ENCODE data around the gene MCCD1.

The MCCD1 gene

DNA sequence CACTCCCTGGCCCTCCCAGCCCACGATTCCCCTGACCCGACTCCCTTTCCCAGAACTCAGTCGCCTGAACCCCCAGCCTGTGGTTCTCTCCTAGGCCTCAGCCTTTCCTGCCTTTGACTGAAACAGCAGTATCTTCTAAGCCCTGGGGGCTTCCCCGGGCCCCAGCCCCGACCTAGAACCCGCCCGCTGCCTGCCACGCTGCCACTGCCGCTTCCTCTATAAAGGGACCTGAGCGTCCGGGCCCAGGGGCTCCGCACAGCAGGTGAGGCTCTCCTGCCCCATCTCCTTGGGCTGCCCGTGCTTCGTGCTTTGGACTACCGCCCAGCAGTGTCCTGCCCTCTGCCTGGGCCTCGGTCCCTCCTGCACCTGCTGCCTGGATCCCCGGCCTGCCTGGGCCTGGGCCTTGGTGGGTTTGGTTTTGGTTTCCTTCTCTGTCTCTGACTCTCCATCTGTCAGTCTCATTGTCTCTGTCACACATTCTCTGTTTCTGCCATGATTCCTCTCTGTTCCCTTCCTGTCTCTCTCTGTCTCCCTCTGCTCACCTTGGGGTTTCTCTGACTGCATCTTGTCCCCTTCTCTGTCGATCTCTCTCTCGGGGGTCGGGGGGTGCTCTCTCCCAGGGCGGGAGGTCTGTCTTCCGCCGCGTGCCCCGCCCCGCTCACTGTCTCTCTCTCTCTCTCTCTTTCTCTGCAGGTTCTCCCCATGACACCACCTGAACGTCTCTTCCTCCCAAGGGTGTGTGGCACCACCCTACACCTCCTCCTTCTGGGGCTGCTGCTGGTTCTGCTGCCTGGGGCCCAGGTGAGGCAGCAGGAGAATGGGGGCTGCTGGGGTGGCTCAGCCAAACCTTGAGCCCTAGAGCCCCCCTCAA lies 43.5 kb downstream of the MCCD1 start, which contains the start of gene LTA:
Gene LTA (plus strand): TSS at position 249 of the 871 bp plus-strand sequence. CDS start 454 bp downstream, at position 703.
- no peak within 1 kb of the TSS for H3K4ac ChIP-seq (ENCODE audit: low read depth, low read length)
- no CpG with 5 or more reads among the region's 27 CpGs for WGBS (ENCODE audit: extremely low coverage, insufficient coverage, insufficient read length)
- H2BK5ac ChIP-seq (ENCODE audit: low read depth, low read length, poor library complexity), result peak within 1 kb of the TSS; percentile 45
- peak within 1 kb of the TSS; percentile 65 for H2AK5ac ChIP-seq (ENCODE audit: low read length)
- H3K14ac ChIP-seq (ENCODE audit: low read length), result no peak within 1 kb of the TSS
- H3K9me3 ChIP-seq (ENCODE audit: insufficient read depth, low read depth, low read length), result no peaks in the 10 kb centered on the region
- no peak within 1 kb of the TSS for H2AFZ ChIP-seq (ENCODE audit: insufficient read depth, low read length, poor library complexity)
- no peak within 1 kb of the TSS for H3K9ac ChIP-seq (ENCODE audit: low read length)
- no peaks in the 10 kb centered on the region for H3K27me3 ChIP-seq (ENCODE audit: insufficient read depth, low read length)
- H3K18ac ChIP-seq (ENCODE audit: low read length), result no peak within 1 kb of the TSS
- peak within 1 kb of the TSS; percentile 82 for H4K91ac ChIP-seq (ENCODE audit: low read depth, low read length)
- H4K12ac ChIP-seq (ENCODE audit: low read depth, low read length), result no peak within 1 kb of the TSS
- H3K4me1 ChIP-seq (ENCODE audit: control insufficient read depth in 1 of 2, insufficient read depth in 2 of 2, low read length in 2 of 2), result peaks cover 41 to 42% of the 10 kb centered on the region in 2 experiments
- H2BK12ac ChIP-seq (ENCODE audit: low read length), result peak within 1 kb of the TSS; percentile 93
- H3K79me2 ChIP-seq (ENCODE audit: control insufficient read depth, insufficient read depth, low read length, poor library complexity), result no peaks in the 10 kb centered on the region
- peak within 1 kb of the TSS; percentile 25 for H2BK120ac ChIP-seq (ENCODE audit: insufficient read depth, low read length, poor library complexity)
- H3K23ac ChIP-seq (ENCODE audit: low read length), result no peak within 1 kb of the TSS
- no peak within 1 kb of the TSS for H3K27ac ChIP-seq (ENCODE audit: low read depth, low read length)
- no peak within 1 kb of the TSS for H4K8ac ChIP-seq (ENCODE audit: low read depth, low read length)
- H3K4me2 ChIP-seq (ENCODE audit: low read length), result no peak within 1 kb of the TSS
- no peak for DNase-seq
- no peaks in the 10 kb centered on the region for H3K36me3 ChIP-seq (ENCODE audit: control insufficient read depth in 1 of 2, insufficient read depth in 2 of 2, low read length in 2 of 2)
- H3K4me3 ChIP-seq (ENCODE audit: low read depth, low read length), result no peak within 1 kb of the TSS
- H3K79me1 ChIP-seq (ENCODE audit: low read length), result peaks cover 29% of the 10 kb centered on the region

DNA sequence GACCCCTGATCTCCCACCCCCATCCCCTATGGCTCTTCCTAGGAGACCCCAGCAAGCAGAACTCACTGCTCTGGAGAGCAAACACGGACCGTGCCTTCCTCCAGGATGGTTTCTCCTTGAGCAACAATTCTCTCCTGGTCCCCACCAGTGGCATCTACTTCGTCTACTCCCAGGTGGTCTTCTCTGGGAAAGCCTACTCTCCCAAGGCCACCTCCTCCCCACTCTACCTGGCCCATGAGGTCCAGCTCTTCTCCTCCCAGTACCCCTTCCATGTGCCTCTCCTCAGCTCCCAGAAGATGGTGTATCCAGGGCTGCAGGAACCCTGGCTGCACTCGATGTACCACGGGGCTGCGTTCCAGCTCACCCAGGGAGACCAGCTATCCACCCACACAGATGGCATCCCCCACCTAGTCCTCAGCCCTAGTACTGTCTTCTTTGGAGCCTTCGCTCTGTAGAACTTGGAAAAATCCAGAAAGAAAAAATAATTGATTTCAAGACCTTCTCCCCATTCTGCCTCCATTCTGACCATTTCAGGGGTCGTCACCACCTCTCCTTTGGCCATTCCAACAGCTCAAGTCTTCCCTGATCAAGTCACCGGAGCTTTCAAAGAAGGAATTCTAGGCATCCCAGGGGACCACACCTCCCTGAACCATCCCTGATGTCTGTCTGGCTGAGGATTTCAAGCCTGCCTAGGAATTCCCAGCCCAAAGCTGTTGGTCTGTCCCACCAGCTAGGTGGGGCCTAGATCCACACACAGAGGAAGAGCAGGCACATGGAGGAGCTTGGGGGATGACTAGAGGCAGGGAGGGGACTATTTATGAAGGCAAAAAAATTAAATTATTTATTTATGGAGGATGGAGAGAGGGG lies 44.7 kb downstream of the MCCD1 start:
- Histone ChIP-seq H2BK12ac (ENCODE audit: low read length) (peak overlapping the region; percentile 93), H2BK120ac (ENCODE audit: insufficient read depth, low read length, poor library complexity) (peak overlapping the region; percentile 80), H3K14ac (ENCODE audit: low read length) (peak overlapping the region; percentile 50), H4K91ac (ENCODE audit: low read depth, low read length) (peak overlapping the region; percentile 82), H3K9me3 (ENCODE audit: insufficient read depth, low read depth, low read length) (no peaks in the 10 kb centered on the region), H2BK5ac (ENCODE audit: low read depth, low read length, poor library complexity) (peak overlapping the region; percentile 45), H4K12ac (ENCODE audit: low read depth, low read length) (no peak overlapping the region), H3K79me2 (ENCODE audit: control insufficient read depth, insufficient read depth, low read length, poor library complexity) (no peaks in the 10 kb centered on the region), H3K9ac (ENCODE audit: low read length) (no peak overlapping the region), H2AFZ (ENCODE audit: insufficient read depth, low read length, poor library complexity) (no peak overlapping the region), H3K4me2 (ENCODE audit: low read length) (no peak overlapping the region), H3K4me1 (ENCODE audit: control insufficient read depth in 1 of 2, insufficient read depth in 2 of 2, low read length in 2 of 2) (peaks cover 41 to 49% of the 10 kb centered on the region in 2 experiments), H3K27ac (ENCODE audit: low read depth, low read length) (no peak overlapping the region), H3K79me1 (ENCODE audit: low read length) (peaks cover 38% of the 10 kb centered on the region), H3K18ac (ENCODE audit: low read length) (peak overlapping the region; percentile 69), H4K8ac (ENCODE audit: low read depth, low read length) (peak overlapping the region; percentile 51), H3K23ac (ENCODE audit: low read length) (no peak overlapping the region), H3K36me3 (ENCODE audit: control insufficient read depth in 1 of 2, insufficient read depth in 2 of 2, low read length in 2 of 2) (no peaks in the 10 kb centered on the region), H2AK5ac (ENCODE audit: low read length) (peak overlapping the region; percentile 96), H3K4me3 (ENCODE audit: low read depth, low read length) (no peak overlapping the region), H3K4ac (ENCODE audit: low read depth, low read length) (peak overlapping the region; percentile 19), H3K27me3 (ENCODE audit: insufficient read depth, low read length) (no peaks in the 10 kb centered on the region)
- peak in 1 of 2 donors; percentile 26 for DNase-seq
- no CpG with 5 or more reads among the region's 9 CpGs for WGBS (ENCODE audit: extremely low coverage, insufficient coverage, insufficient read length)

DNA sequence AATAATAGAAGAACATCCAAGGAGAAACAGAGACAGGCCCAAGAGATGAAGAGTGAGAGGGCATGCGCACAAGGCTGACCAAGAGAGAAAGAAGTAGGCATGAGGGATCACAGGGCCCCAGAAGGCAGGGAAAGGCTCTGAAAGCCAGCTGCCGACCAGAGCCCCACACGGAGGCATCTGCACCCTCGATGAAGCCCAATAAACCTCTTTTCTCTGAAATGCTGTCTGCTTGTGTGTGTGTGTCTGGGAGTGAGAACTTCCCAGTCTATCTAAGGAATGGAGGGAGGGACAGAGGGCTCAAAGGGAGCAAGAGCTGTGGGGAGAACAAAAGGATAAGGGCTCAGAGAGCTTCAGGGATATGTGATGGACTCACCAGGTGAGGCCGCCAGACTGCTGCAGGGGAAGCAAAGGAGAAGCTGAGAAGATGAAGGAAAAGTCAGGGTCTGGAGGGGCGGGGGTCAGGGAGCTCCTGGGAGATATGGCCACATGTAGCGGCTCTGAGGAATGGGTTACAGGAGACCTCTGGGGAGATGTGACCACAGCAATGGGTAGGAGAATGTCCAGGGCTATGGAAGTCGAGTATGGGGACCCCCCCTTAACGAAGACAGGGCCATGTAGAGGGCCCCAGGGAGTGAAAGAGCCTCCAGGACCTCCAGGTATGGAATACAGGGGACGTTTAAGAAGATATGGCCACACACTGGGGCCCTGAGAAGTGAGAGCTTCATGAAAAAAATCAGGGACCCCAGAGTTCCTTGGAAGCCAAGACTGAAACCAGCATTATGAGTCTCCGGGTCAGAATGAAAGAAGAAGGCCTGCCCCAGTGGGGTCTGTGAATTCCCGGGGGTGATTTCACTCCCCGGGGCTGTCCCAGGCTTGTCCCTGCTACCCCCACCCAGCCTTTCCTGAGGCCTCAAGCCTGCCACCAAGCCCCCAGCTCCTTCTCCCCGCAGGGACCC lies 45.6 kb downstream of the MCCD1 start:
- Histone ChIP-seq H3K9ac (ENCODE audit: low read length) (no peak overlapping the region), H4K91ac (ENCODE audit: low read depth, low read length) (peak overlapping the region; percentile 22), H3K79me2 (ENCODE audit: control insufficient read depth, insufficient read depth, low read length, poor library complexity) (no peaks in the 10 kb centered on the region), H3K9me3 (ENCODE audit: insufficient read depth, low read depth, low read length) (no peaks in the 10 kb centered on the region), H3K79me1 (ENCODE audit: low read length) (peaks cover 44% of the 10 kb centered on the region), H2BK12ac (ENCODE audit: low read length) (peak overlapping the region; percentile 96), H3K27ac (ENCODE audit: low read depth, low read length) (peak overlapping the region; percentile 5), H2BK120ac (ENCODE audit: insufficient read depth, low read length, poor library complexity) (peak overlapping the region; percentile 61), H3K4me3 (ENCODE audit: low read depth, low read length) (no peak overlapping the region), H3K36me3 (ENCODE audit: control insufficient read depth in 1 of 2, insufficient read depth in 2 of 2, low read length in 2 of 2) (no peaks in the 10 kb centered on the region), H3K14ac (ENCODE audit: low read length) (peak overlapping the region; percentile 58), H4K8ac (ENCODE audit: low read depth, low read length) (peak overlapping the region; percentile 64), H3K4ac (ENCODE audit: low read depth, low read length) (peak overlapping the region; percentile 23), H2AK5ac (ENCODE audit: low read length) (peak overlapping the region; percentile 75), H3K4me1 (ENCODE audit: control insufficient read depth in 1 of 2, insufficient read depth in 2 of 2, low read length in 2 of 2) (peaks cover 46 to 55% of the 10 kb centered on the region in 2 experiments), H3K27me3 (ENCODE audit: insufficient read depth, low read length) (no peaks in the 10 kb centered on the region), H3K4me2 (ENCODE audit: low read length) (no peak overlapping the region), H2AFZ (ENCODE audit: insufficient read depth, low read length, poor library complexity) (peak overlapping the region; percentile 80), H4K12ac (ENCODE audit: low read depth, low read length) (no peak overlapping the region), H3K23ac (ENCODE audit: low read length) (no peak overlapping the region), H2BK5ac (ENCODE audit: low read depth, low read length, poor library complexity) (peak overlapping the region; percentile 26), H3K18ac (ENCODE audit: low read length) (peak overlapping the region; percentile 49)
- no peak for DNase-seq
- no CpG with 5 or more reads among the region's 14 CpGs for WGBS (ENCODE audit: extremely low coverage, insufficient coverage, insufficient read length)

Data from trophoblast cell (in vitro differentiated cells and primary cell).